Cerebellar cortex (tissue), 1 donor: ENCODE results near the gene KRT2.

Experiments
- DNase-seq: peaks from one replicate; pipeline ENCODE4 v3.0.0-alpha.2; 2015; ENCODE audit warnings: low spot score

KRT2 gene

GRCh38 chr12:52651726-52652261 lies at the start of gene KRT2:
Gene KRT2 (minus strand): TSS chr12:52652211. CDS start chr12:52652142, 69 bp downstream.
- no peak for DNase-seq

- DNase-seq = no peak
Measured at GRCh38 chr12:52701281-52701680, 49.3 kb upstream of the KRT2 start.

- DNase-seq = peak; percentile 5
Measured at GRCh38 chr12:52699960-52700359, 47.9 kb upstream of the KRT2 start.

- DNase-seq = no peak
Measured at GRCh38 chr12:52699373-52699772, 47.4 kb upstream of the KRT2 start.

GRCh38 chr12:52698651-52699340 lies 46.8 kb upstream of the KRT2 start:
- no peak for DNase-seq

GRCh38 chr12:52697058-52697582 lies 45.1 kb upstream of the KRT2 start:
- no peak for DNase-seq

GRCh38 chr12:52696588-52696987 lies 44.6 kb upstream of the KRT2 start:
- no peak for DNase-seq

GRCh38 chr12:52695039-52695438 lies 43.0 kb upstream of the KRT2 start:
- DNase-seq = no peak

- DNase-seq = no peak
Measured at GRCh38 chr12:52694151-52694550, 42.1 kb upstream of the KRT2 start.

GRCh38 chr12:52693261-52693660 lies 41.2 kb upstream of the KRT2 start:
- no peak for DNase-seq

GRCh38 chr12:52692254-52692653 lies 40.2 kb upstream of the KRT2 start:
- DNase-seq = no peak

- DNase-seq = no peak
Measured at GRCh38 chr12:52691841-52692150, 39.8 kb upstream of the KRT2 start.

- no peak for DNase-seq
Measured at GRCh38 chr12:52691076-52691840, 39.2 kb upstream of the KRT2 start.

GRCh38 chr12:52690351-52691075 lies 38.5 kb upstream of the KRT2 start:
- DNase-seq = no peak

- DNase-seq = no peak
Measured at GRCh38 chr12:52689936-52690335, 37.9 kb upstream of the KRT2 start.

- no peak for DNase-seq
Measured at GRCh38 chr12:52689239-52689638, 37.2 kb upstream of the KRT2 start.

- DNase-seq = no peak
Measured at GRCh38 chr12:52688481-52688880, 36.5 kb upstream of the KRT2 start.

GRCh38 chr12:52687497-52688385 lies 35.7 kb upstream of the KRT2 start:
- no peak for DNase-seq

GRCh38 chr12:52686756-52687487 lies 34.9 kb upstream of the KRT2 start:
- DNase-seq = no peak

- no peak for DNase-seq
Measured at GRCh38 chr12:52686063-52686462, 34.1 kb upstream of the KRT2 start.

- no peak for DNase-seq
Measured at GRCh38 chr12:52685406-52685890, 33.4 kb upstream of the KRT2 start.
